HUES6 (cell line): ENCODE measurements around the gene ZBBX.

Experiments used
- H3K27ac ChIP-seq: 2 replicates; pipeline ENCODE4 v1.7.0; 2013; ENCODE audit warnings: low read depth, mild to moderate bottlenecking, low read length, inconsistent platforms
- H3K27me3 ChIP-seq: 2 replicates; pipeline ENCODE4 v1.6.1; 2013; ENCODE audit warnings: low read length; ENCODE audit not compliant: control insufficient read depth, insufficient read depth
- H3K36me3 ChIP-seq: 2 replicates; pipeline ENCODE4 v1.6.1; 2013; ENCODE audit warnings: low read length; ENCODE audit not compliant: control insufficient read depth, insufficient read depth
- H3K4me1 ChIP-seq: 2 replicates; pipeline ENCODE4 v1.6.1; 2013; ENCODE audit warnings: low read length; ENCODE audit not compliant: control insufficient read depth, insufficient read depth
- H3K4me3 ChIP-seq: 2 replicates; pipeline ENCODE4 v1.5.1; 2013; ENCODE audit warnings: low read depth, low read length
- H3K9ac ChIP-seq: one replicate; pipeline ENCODE4 v1.6.1; 2013; ENCODE audit warnings: mild to moderate bottlenecking, low read length
- H3K9me3 ChIP-seq: 2 replicates; pipeline ENCODE4 v1.6.1; 2013; ENCODE audit warnings: low read depth, low read length; ENCODE audit not compliant: control insufficient read depth, insufficient read depth

ZBBX gene

DNA sequence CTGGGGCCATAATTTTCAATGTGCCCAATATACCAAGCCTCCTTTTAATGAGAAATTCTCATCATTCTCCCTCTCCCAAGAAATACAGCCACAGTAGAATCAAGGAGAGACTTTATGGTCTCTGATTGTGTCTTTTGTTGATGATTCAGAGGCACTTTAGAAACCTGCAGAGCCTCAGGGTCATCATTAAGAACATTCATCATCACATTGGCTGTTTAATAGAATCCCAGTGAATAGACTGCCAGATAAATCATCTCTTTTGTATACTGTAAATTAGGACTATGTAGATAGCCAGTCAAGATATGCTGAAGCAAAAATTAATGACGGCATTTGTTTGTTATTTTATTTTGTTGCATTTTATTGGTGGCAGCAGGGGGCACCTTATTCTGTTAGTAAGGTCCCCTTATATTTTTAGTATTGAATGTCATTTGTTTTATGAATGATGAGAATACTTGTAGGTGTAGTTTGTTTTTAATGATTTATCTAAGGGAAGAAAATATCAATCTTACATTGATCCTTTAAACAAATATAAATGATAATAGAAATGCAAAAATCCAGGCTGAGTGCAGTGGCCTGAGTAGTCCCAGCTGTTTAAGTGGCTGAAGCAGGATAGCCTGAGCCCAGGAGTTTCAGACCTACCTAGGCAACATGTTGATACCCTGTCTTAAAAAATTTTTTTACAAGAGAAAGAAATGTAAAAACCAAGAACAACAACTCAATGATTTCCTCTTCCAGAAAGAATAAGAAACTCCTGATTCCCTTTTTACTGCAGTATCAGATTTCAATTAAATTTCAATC is 138.8 kb downstream of the ZBBX start:
- Histone ChIP-seq H3K9ac (no peak overlapping the region), H3K9me3 (no peaks in the 10 kb centered on the region), H3K4me1 (peaks cover 10% of the 10 kb centered on the region; the same call in 1 of the 2 replicates), H3K27ac (no peak overlapping the region), H3K4me3 (no peak overlapping the region), H3K27me3 (no peaks in the 10 kb centered on the region), H3K36me3 (no peaks in the 10 kb centered on the region)

DNA sequence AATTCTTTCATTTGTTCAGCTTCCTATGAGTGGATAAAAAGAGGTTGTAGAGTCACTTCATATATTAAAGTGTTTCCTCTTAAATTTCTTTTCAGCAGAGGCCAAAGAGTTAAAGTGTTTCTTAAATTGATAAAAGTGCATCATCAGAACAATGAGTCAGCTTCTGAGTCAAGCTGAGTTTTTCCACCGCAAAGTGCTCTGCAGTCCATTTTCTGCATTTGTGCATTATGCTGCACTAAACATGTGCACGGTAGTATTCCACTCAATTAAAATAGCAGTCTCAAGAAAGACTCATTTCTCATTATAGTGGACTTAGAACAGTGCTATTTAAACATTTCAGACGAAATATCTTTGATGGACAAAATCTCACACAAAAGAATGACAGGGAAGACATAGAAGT is 152.0 kb downstream of the ZBBX start:
- no peak overlapping the region for H3K27ac ChIP-seq
- H3K4me3 ChIP-seq: no peak overlapping the region
- no peaks in the 10 kb centered on the region for H3K27me3 ChIP-seq
- no peak overlapping the region for H3K9ac ChIP-seq
- no peaks in the 10 kb centered on the region for H3K4me1 ChIP-seq
- no peaks in the 10 kb centered on the region for H3K9me3 ChIP-seq
- H3K36me3 ChIP-seq: no peaks in the 10 kb centered on the region

DNA sequence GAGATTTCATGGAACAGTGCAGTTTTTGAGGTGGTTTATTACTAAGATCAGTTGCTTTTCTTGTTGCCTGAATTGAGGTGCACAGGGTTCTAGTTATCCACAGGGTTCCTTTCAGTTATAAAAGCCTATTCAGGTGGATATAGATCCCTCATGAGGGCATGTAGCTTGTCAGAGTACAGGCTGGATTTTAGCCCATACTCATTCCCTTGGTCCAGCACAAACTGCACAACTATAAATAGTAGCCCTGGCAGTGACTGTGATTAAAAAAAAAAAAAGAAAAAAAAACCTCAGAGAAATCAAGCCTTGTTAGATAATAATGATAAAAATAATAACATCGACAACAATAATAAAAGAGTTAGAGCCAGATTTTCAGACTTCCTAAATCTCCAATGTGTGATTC is 154.3 kb downstream of the ZBBX start:
- Histone ChIP-seq H3K27me3 (no peaks in the 10 kb centered on the region), H3K36me3 (no peaks in the 10 kb centered on the region), H3K9ac (no peak overlapping the region), H3K4me3 (no peak overlapping the region), H3K9me3 (no peaks in the 10 kb centered on the region), H3K4me1 (no peaks in the 10 kb centered on the region), H3K27ac (no peak overlapping the region)

DNA sequence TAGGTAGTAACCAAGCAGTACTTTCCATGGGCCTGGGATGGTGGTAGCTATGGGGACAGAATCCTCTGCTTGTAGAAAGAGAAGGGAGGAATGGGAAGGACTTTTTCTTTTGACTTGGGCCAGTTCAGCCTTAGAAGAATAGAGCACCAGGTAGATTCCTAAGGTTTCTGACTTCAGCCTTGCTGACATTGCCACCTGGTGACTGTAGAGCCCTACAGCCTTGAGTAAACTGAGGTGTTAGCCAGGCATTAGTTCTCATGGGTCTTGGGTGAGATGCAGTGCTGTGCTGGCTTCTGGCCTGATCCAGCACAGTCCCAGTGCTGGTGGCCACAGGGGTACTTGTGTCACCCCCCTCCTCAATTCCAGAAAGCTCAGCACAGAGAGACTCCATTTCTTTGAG is 171.1 kb downstream of the ZBBX start:
- Histone ChIP-seq H3K36me3 (no peaks in the 10 kb centered on the region), H3K4me1 (no peaks in the 10 kb centered on the region), H3K4me3 (no peak overlapping the region), H3K27me3 (no peaks in the 10 kb centered on the region), H3K9ac (no peak overlapping the region), H3K9me3 (no peaks in the 10 kb centered on the region), H3K27ac (no peak overlapping the region)

- Histone ChIP-seq H3K9ac (no peak overlapping the region), H3K4me3 (no peak overlapping the region), H3K9me3 (no peaks in the 10 kb centered on the region), H3K27ac (no peak overlapping the region), H3K4me1 (no peaks in the 10 kb centered on the region), H3K27me3 (no peaks in the 10 kb centered on the region), H3K36me3 (no peaks in the 10 kb centered on the region)
These were observed 177.0 kb downstream of the ZBBX start for GRCh38 chr3:167203062-167203461.

GRCh38 chr3:167198949-167199600 is 181.0 kb downstream of the ZBBX start:
- Histone ChIP-seq H3K4me1 (no peaks in the 10 kb centered on the region), H3K27ac (no peak overlapping the region), H3K4me3 (no peak overlapping the region), H3K36me3 (no peaks in the 10 kb centered on the region), H3K9ac (no peak overlapping the region), H3K9me3 (no peaks in the 10 kb centered on the region), H3K27me3 (no peaks in the 10 kb centered on the region)
